ENCODE results near the gene FHIP1B. TPM values are rescaled to one million over a fixed set of nuclear protein-coding genes. Genes with fewer than 3 reads are reported as not detected.

Gene FHIP1B
- total RNA-seq, 1 donor from 2014 or later = 19.6 TPM

- DNase-seq (ENCODE audit: low spot score in 2 of 2) = no peak
- no peak for FAIRE-seq
Measured at GRCh38 chr11:6203327-6203726, 31.1 kb downstream of the FHIP1B start.

- DNase-seq (ENCODE audit: low spot score in 2 of 2) (no peak), FAIRE-seq (no peak)
Measured at GRCh38 chr11:6202041-6202440, 32.4 kb downstream of the FHIP1B start.

- FAIRE-seq (no peak), DNase-seq (ENCODE audit: low spot score in 2 of 2) (no peak)
Measured at GRCh38 chr11:6201481-6201880, 33.0 kb downstream of the FHIP1B start.

GRCh38 chr11:6200975-6201374 lies 33.5 kb downstream of the FHIP1B start:
- FAIRE-seq = no peak
- no peak for DNase-seq (ENCODE audit: low spot score in 2 of 2)

- no peak for FAIRE-seq
- no peak for DNase-seq (ENCODE audit: low spot score in 2 of 2)
Measured at GRCh38 chr11:6199174-6199810, 35.1 kb downstream of the FHIP1B start, which contains the start of gene OR52W1. Gene OR52W1, plus strand, starts transcription at chr11:6199224. Its CDS starts 0 bp downstream, at chr11:6199224.

GRCh38 chr11:6197466-6198200 lies 36.8 kb downstream of the FHIP1B start:
- FAIRE-seq = no peak

GRCh38 chr11:6196396-6196795 lies 38.0 kb downstream of the FHIP1B start:
- FAIRE-seq (no peak), DNase-seq (ENCODE audit: low spot score in 2 of 2) (no peak)

More at GRCh38 chr11:6197466-6198200, 36.8 kb downstream of the FHIP1B start:
- no peak for DNase-seq (ENCODE audit: low spot score in 2 of 2)

GRCh38 chr11:6194065-6194581 lies 40.3 kb downstream of the FHIP1B start:
- DNase-seq (ENCODE audit: low spot score in 2 of 2) = no peak
- FAIRE-seq = no peak

- FAIRE-seq = no peak
Measured at GRCh38 chr11:6191742-6192141, 42.7 kb downstream of the FHIP1B start.

GRCh38 chr11:6175440-6175839 lies 59.0 kb downstream of the FHIP1B start:
- FAIRE-seq (no peak), DNase-seq (ENCODE audit: low spot score in 2 of 2) (no peak)

More at GRCh38 chr11:6191742-6192141, 42.7 kb downstream of the FHIP1B start:
- no peak for DNase-seq (ENCODE audit: low spot score in 2 of 2)

GRCh38 chr11:6170226-6170625 lies 64.2 kb downstream of the FHIP1B start, which contains the start of gene OR52B2:
Gene OR52B2, minus strand, starts transcription at chr11:6170326. Its CDS starts 0 bp downstream, at chr11:6170326.
- DNase-seq (ENCODE audit: low spot score in 2 of 2) (no peak), FAIRE-seq (no peak)

Other genes with a start within 250 kb of the FHIP1B start
- 0.41 TPM for gene OR52L1, start 247.7 kb downstream of the FHIP1B start, total RNA-seq
- gene OR56A4, start 227.7 kb downstream of the FHIP1B start, total RNA-seq = under 0.01 TPM
- under 0.01 TPM for gene OR56A1, start 203.9 kb downstream of the FHIP1B start, total RNA-seq
- gene OR56B4, start 127.0 kb downstream of the FHIP1B start, total RNA-seq = not detected
- gene OR52B2, start 64.3 kb downstream of the FHIP1B start, total RNA-seq = not detected
- gene OR52W1, start 35.4 kb downstream of the FHIP1B start, total RNA-seq = not detected
- not detected for gene C11orf42, start 29.1 kb downstream of the FHIP1B start, total RNA-seq
- 0.41 TPM for gene CNGA4, start 4.5 kb upstream of the FHIP1B start, total RNA-seq
- 5.7 TPM for gene CCKBR, start 25.2 kb upstream of the FHIP1B start, total RNA-seq
- 7.3 TPM for gene CAVIN3, start 85.9 kb upstream of the FHIP1B start, total RNA-seq
- 10.2 TPM for gene SMPD1, start 155.8 kb upstream of the FHIP1B start, total RNA-seq
- gene APBB1, start 184.5 kb upstream of the FHIP1B start, total RNA-seq = 293 TPM
- gene HPX, start 206.4 kb upstream of the FHIP1B start, total RNA-seq = 0.82 TPM
- gene TRIM3, start 239.3 kb upstream of the FHIP1B start, total RNA-seq = 40.4 TPM
- gene ARFIP2, start 246.7 kb upstream of the FHIP1B start, total RNA-seq = 25.3 TPM
- gene TIMM10B, start 246.9 kb upstream of the FHIP1B start, total RNA-seq = 21.2 TPM